Hematopoietic multipotent progenitor cell treated with erythropoietin and hydrocortisone succinate and interleukin-3 and kit ligand, for 15 days (in vitro differentiated cells): ENCODE results near the gene OSBPL5.

ENCODE experiments used
- DNase-seq: peaks from one replicate; pipeline ENCODE4 v3.0.0-alpha.2; 2015; ENCODE audit warnings: low spot score

Gene OSBPL5

DNA sequence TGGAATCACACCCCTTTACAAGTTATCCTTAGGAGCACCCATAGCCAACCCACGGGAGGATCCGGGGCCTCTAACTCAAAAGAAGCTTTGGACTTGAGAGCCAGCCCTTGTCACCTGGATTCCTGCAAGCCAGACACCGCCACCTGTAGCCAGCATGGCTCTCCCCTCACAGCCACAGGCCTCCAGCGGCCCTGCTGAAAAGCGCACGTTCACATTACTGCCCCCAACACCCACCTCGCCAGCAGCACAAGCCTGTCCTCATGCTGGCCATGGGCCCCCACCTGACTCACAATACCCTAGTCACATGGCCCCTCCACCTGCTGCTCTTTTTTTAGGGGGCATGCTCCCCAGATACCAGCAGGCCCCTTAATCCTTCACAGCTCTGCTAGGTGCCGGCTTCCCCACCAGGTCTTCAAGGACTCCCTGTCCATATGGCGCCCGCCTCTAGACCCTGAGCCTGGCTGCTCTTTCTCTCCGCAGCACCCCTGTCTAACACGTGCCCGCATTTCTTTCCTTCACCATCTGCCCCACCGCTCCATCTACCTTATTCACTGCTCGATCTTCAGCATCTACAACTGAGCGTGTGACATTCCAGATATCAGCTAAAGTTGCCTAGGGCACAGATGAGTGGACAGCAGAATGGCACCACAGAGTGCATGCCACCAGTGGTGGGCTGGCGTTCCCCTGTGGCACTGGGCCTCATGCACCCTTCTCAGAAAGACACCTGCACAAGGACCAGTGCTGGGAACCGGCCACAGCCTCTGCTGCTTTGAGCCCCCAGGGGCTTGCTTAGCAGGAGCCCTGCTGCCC, 114.5 kb downstream of the OSBPL5 start:
- DNase-seq = no peak

DNA sequence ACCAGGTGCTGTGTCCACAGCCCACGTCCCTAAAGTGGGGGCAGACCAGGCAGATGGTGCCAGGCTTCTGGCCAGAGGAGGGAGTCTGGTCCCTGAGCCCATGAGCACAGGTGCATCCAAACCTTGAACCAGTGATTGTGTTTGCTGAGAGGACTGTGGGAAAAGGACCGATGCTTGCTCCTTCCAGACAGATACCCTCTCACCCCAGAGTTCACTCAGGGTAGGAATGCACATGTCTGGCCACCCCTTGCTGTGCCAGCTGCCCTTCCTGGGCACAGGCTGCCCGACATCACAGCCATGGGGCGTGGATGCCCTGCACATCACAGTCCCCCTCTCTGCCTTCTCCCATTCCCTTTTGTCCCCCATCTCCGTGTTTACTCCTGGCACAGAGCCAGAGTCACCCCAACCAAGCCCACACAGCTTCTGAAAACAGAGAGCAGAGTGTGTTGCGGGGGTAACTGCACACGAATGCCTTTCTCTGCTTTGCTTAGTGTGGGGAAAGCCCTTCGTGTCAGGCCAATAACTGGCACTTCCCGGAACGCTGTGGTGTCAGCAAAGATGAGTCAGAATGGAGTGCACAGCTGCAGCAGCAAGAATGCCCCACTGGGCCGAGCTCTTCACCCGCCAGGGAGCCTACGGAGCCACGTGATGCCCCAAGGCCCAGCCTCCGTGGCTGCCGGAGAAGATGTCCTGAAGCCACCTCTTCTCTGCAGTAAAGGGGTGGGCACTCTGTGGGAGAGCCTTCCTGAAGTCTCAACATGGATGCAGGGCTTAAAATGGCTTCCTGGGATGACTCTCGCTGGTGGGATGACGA, 115.5 kb downstream of the OSBPL5 start:
- no peak for DNase-seq

DNA sequence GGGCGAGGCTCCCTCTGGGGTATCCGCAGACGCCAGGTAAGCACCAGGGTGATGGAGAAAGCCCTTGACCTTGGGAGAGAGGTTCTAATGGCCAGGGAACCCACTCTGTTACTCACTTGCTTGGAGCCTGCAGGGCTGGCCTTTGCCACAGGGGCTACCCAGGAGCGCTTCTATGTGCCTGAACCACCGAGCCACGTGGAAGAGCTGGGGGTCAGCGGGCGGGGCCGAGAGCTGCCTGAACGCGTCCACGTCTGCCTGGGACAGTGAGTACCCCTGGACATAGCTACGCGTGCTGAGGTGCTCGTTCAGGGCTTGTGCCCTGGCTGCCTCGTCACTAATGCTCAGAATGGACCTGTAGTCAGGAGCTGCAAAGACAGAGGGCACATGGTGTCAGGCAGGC, 117.5 kb downstream of the OSBPL5 start:
- no peak for DNase-seq

GRCh38 chr11:3046641-3047040, 118.5 kb downstream of the OSBPL5 start:
- no peak for DNase-seq

- no peak for DNase-seq
Observed at GRCh38 chr11:3046190-3046589, 118.9 kb downstream of the OSBPL5 start.

DNA sequence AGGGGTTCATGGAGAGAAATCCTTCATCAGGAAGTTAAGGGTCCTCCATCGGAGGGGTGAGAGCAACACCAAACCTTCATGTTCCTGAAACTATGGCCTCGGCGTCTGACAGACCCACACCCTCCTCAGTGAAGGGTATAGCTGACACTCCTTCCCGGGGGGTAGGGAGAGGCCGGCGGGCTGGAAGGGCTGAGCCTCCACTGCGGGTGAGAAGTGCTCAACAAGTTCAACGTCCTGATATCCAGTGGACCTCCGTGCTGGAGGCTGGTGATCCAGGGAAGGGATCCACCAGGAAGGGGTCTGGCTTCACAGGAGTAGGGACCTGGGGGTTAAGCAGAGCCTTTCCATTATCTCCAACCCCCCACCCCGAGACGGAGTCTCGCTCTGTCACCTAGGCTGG, 120.2 kb downstream of the OSBPL5 start:
- DNase-seq = no peak

DNA sequence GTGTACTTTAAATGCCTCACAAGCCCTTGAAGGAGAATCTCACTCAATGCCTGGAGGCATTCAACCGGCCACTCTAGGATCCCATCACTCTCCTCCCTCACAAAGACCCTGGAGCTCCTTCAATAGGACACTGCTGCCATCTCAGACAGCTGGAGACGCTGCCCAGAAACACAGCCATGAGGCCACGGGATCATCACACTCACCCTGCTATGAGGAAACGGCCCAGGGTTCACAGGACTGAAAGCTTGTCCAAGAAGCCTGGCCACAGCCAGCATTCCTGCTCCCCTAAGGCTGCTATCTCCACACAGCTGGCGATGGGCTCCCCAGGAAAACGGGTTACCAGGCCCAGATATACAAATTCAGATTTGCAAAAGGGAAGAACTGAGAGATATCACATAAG, 121.1 kb downstream of the OSBPL5 start:
- no peak for DNase-seq

- no peak for DNase-seq
Observed at GRCh38 chr11:3043315-3043871, 121.7 kb downstream of the OSBPL5 start.

DNA sequence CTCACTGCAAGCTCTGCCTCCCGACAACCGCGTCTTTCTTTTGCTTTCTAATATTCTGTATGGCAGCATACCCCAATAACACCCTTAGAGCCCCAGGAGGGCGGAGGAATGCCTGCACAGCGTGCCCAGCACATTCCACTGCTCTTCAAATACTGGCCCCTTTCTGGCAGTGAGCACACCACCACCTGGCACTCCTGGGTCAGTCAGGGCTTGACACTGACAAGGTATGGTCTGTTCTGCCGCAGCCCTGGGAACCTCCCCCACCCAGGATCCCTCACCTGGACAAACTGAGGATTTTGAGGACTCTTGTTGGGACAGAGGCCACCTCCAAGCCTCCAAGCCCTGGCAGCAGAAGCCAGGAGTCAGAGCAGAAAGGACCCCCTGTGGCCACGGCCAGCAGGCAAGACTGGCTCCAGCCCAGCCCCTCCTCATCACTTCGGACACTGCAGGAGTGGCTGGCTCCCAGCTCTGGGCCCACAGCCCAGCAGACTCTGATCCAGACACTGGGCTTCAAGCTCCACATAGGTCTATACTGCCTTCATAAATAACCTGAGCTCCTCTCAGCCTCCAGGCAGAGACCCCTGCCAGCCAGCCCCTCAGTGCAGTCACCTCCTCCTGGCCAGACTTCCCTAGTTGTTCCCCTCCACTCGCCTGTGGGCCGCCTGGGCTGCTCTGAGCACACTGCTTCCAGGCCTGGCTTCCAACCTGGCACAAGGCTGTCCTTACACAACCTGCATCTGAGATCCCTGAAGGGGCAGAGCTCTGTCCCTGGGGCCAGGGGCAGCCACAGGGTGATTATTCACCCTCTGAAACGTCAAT, 122.4 kb downstream of the OSBPL5 start:
- no peak for DNase-seq

GRCh38 chr11:3041699-3042441, 123.2 kb downstream of the OSBPL5 start:
- no peak for DNase-seq

DNA sequence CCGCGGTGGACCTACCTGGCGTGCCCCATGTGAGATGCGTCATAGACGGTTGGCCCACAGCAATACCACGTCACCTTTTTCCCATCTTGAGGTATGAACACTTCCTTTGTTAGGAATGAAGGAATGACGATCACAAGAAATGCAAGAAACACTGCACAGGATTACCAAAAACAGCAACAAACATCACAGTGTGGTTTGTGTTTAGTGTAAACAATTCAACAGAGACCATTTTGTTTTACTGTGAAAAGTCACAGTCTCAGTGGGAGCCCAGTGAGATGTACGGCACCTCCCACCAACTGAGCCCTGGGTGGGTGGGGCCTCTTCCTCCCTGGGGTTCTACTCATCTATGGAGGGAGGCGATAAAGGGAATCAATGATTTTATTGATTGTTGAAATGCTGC, 124.2 kb downstream of the OSBPL5 start:
- DNase-seq = no peak

DNA sequence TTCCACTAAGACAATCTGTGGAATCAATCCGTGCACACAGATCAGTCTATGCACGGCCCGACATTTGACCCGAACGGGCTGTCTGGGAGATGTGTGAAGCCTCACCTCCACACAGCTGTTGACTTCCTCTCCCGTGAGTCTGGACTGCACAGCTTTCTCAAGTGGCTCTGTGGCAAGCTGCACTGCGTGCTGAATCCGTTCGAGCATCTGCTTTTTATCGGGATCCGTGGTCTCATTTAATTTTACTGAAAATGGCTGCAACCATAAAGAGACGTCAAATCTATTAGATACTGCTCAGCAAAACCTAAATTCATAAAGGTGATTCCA, 127.2 kb downstream of the OSBPL5 start:
- no peak for DNase-seq
